ENCODE data around the gene WAC.

Gene WAC

DNA sequence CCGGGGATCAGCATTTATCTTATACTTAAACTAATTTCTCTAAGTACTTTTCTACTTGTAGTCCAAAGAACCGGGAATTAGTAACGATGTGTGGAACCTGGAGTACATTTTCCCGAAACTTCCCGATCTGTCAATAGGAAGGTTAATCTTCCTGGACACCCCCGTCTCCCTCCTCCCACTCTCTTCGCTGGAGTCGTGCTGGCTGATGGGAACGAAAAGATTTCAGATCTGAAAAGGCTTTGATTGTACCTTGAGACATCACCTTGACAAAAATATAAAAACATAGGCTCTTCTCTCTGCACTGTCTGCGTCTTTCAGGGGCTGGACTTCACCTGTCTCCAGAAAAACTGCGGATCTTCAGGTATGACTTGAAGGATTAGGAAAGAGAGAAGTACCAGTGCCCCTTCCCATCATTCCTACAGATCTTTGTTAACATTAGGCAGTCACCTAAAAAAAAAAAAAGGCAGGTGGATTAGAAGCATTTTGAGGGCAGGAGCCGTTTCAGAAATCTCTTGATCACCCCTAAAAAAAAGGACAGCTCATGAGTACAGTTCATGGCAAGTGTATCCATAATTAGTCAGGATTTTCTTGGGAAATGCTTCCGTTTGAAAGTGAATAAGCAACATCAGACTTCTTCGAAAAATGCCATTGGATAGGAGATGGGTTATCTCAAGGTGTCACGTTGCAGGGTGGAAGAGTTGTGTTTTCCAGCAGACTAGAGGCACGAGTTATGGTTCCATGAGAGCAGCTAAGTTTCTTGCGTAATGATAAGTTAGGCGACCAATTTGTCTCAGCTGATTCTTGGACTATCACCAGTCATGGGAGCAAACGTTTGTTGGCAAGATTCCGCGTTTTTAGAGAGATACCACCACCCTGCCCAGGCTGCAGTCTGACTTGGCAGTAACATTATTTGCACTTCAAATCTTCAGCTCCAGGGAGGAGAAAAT lies 136.6 kb downstream of the WAC start:
- DNase-seq, result no peak

Data from suppressor macrophage treated with lipopolysaccharide for 1 hour (primary cell).